AG08395 (cell line): ENCODE measurements around the gene RGS21.

Experiments
- DNase-seq: peaks from one replicate; pipeline ENCODE4 v3.0.0; 2012; ENCODE audit warnings: mixed read lengths, low spot score

Gene RGS21

GRCh38 chr1:192378878-192379277, 62.1 kb downstream of the RGS21 start:
- no peak for DNase-seq

GRCh38 chr1:192379554-192379953, 62.8 kb downstream of the RGS21 start:
- no peak for DNase-seq

DNA sequence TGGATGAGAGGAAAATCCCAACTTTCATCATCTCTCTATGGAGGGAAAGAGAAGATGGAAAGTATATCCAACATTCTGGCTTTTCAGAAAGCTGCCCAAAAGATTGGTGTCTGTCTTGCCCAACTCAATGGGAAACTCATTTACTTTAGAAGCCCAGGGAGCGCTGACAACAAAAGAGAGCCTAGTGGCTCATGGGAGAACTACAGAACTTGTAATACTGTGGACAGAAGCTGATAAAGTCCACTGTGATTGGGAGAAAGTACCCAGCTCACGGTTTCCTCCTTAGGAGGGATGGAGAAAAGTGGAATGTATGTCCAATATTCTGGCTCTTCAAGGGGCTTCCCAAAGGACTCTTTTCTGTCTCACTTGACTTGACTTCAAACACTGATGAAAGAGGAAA, 66.0 kb downstream of the RGS21 start:
- no peak for DNase-seq

DNA sequence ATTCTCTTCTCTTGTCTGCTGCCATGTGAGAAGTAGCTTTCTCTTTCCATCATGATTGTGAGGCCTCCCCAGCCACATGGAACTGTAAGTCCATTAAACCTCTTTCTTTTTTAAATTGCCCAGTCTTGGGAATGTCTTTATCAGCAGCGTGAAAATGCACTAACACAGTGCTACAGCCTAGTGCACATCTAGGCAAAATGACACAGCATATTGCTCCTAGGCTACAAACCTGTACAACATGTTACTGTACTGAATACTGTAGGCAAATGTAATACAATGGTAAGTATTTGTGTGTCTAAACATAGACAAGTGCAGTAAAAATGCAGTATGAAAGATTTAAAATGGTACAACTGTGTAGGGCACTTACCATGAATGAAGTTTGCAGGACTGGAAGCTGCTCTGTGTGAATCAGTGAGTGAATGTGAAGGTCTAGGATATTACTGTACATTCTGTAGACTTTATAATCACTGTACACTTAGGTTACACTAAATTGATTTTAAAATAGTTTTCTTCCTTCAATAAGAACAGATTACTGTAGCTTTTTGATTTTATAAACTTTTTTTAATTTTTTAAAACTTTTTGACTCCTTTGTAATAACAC, 69.4 kb downstream of the RGS21 start:
- DNase-seq, result no peak

DNA sequence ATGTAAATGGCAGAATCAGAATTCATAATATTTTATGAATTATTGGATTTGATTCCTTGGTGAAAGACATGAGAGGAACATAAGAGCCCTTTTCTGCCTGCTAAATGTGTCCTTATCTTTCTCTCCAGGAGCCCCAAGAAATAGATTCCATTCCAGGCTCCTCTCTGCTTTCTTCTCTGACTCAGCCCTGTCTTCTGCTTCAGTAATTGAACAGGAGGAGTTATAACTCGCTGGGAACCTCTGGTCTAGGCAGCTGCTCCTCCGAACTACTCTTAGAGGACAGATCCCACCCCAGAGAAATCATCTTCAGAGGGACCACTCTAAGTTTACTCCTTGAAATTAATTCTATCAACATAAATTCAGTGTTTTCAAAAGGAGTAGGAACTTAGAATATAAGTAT, 78.4 kb downstream of the RGS21 start:
- DNase-seq, result no peak

- DNase-seq, result no peak
Measured at GRCh38 chr1:192395895-192396294, 79.1 kb downstream of the RGS21 start.

- no peak for DNase-seq
Measured at GRCh38 chr1:192399161-192399560, 82.4 kb downstream of the RGS21 start.

- peak; percentile 4 for DNase-seq
Measured at GRCh38 chr1:192401825-192402224, 85.0 kb downstream of the RGS21 start.

- no peak for DNase-seq
Measured at GRCh38 chr1:192402571-192402970, 85.8 kb downstream of the RGS21 start.

DNA sequence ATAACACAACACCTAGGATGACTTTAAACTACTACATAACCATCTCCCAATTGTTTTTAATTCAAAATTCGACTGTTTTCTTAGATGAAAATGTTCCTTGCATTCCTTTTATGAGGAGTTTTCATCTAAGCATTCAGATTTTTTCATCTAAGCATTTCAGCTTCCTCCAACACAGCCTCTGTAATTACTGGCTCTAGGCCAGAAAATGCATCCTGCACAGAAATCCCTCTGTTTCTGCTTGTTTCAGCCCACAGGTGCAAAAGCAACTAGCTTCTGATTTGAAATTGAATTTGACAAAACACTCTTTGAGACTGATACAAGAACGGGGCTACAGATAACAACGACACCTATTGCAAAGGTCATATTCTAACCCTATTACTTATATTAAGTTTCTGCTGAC, 90.4 kb downstream of the RGS21 start:
- DNase-seq, result no peak
